HL-60 (cell line): ENCODE data around the gene PRR5.

Experiments
- CTCF ChIP-seq: IDR thresholded peaks from one replicate; pipeline ENCODE4 v1.5.1; 2011; ENCODE audit warnings: low read length, control low read depth, inconsistent platforms; ENCODE audit not compliant: insufficient read depth
- GABPA ChIP-seq: IDR thresholded peaks from 2 replicates; pipeline ENCODE4 v1.6.1; 2012; ENCODE audit warnings: low read depth
- POLR2AphosphoS5 ChIP-seq: IDR thresholded peaks from 2 replicates; pipeline ENCODE4 v1.6.1; 2012; ENCODE audit warnings: low read depth
- SPI1 ChIP-seq: IDR thresholded peaks from 2 replicates; pipeline ENCODE4 v1.6.1; 2012; ENCODE audit warnings: low read depth, mild to moderate bottlenecking, borderline replicate concordance

- TF ChIP-seq CTCF = peak; percentile 94
- TF ChIP-seq SPI1 = peak; percentile 91
- TF ChIP-seq GABPA = no peak
- no peak for TF ChIP-seq POLR2AphosphoS5
Observed at GRCh38 chr22:44684506-44685383, 17.3 kb upstream of the PRR5 start.
